K562 (cell line): Measurements from ENCODE around the gene PLXNA3. TPM values are rescaled to one million over a fixed set of nuclear protein-coding genes. Genes with fewer than 3 reads are reported as not detected.

Experiments used
- GTF2A2 ChIP-seq: IDR thresholded peaks from 2 replicates; pipeline ENCODE4 v1.6.1; 2016; ENCODE audit warnings: mild to moderate bottlenecking, missing genetic modification characterization, missing compliant biosample characterization
- LCOR ChIP-seq: sonication (generic); formaldehyde crosslinking; IDR thresholded peaks from 2 replicates; pipeline ENCODE4 v1.8.0; 2022; ENCODE audit warnings: mild to moderate bottlenecking, missing genetic modification reagents
- PHTF2 ChIP-seq: fragments of 250-450 bp; sonication (Bioruptor Pico); IDR thresholded peaks from 2 replicates; pipeline ENCODE4 v1.5.0; 2021; ENCODE audit warnings: mild to moderate bottlenecking
- SP2 ChIP-seq: IDR thresholded peaks from 2 replicates; pipeline ENCODE4 v1.6.1; 2011; ENCODE audit warnings: mild to moderate bottlenecking, low read depth, low read length, moderate library complexity; ENCODE audit not compliant: poor library complexity, severe bottlenecking; ENCODE audit errors: extremely low read depth
- STAG1 ChIP-seq: sonication (generic); formaldehyde crosslinking; IDR thresholded peaks from 2 replicates; pipeline ENCODE4 v1.5.0; 2020; ENCODE audit warnings: missing genetic modification reagents, borderline replicate concordance
- WHSC1 ChIP-seq: IDR thresholded peaks from one replicate; pipeline ENCODE4 v1.6.1; 2012; ENCODE audit warnings: low read length, control low read depth, inconsistent platforms
- ZNF561 ChIP-seq: fragments of 450-650 bp; formaldehyde crosslinking; conservative IDR thresholded peaks from 2 replicates; pipeline ENCODE4 v1.4.0; 2020; ENCODE audit warnings: mild to moderate bottlenecking, moderate library complexity
- polyA plus RNA-seq, 8 experiments: library from polyadenylated mRNA; depleted of rRNA in 4 of 8; stranded (reverse) in 5 of 8; unstranded in 3 of 8; fragments of >200 nt; fragmentation: Nextera tagmentation in 2 of 8; fragmentation: Illumina TruSeq in 1 of 8; extraction: Ambion mirVana in 2 of 8; extraction: Trizol in 1 of 8; gene quantifications; 2 replicates each; pipeline versions ENCODE4 v1.2.1 to v1.2.3, GENCODE V29; 2011 to 2014; ENCODE audit warnings: inconsistent platforms in 1 of 8, missing spikeins in 1 of 8
- total RNA-seq, 7 experiments: library from RNA; depleted of rRNA in 6 of 7; stranded (reverse); fragments of >200 nt in 6 of 7; fragmentation: Illumina TruSeq in 2 of 7; extraction: Trizol in 2 of 7; gene quantifications; 2 replicates each; pipeline versions ENCODE4 v1.2.1 to v1.2.3, GENCODE V29; 2011 to 2021; ENCODE audit warnings: low replicate concordance in 1 of 7
- TF ChIP-seq, protein P1 (sequence below), 2 experiments: fragments of 450-650 bp; formaldehyde crosslinking in 1 of 2; IDR thresholded peaks; 2 replicates each; pipeline versions ENCODE4 v1.4.0 to v1.6.1; 2014 to 2020; ENCODE audit warnings: mild to moderate bottlenecking in 2 of 2, borderline replicate concordance in 1 of 2, low read depth in 1 of 2
- TF ChIP-seq, protein P2 (sequence below): fragments of 450-650 bp; formaldehyde crosslinking; IDR thresholded peaks from 2 replicates; pipeline ENCODE4 v1.4.0; 2020; ENCODE audit warnings: mild to moderate bottlenecking
- TF ChIP-seq, protein P3 (sequence below): fragments of 450-650 bp; IDR thresholded peaks from 2 replicates; pipeline ENCODE4 v1.6.1; 2017; ENCODE audit warnings: antibody characterized with exemption
- TF ChIP-seq, protein P4 (sequence below): fragments of 450-650 bp; IDR thresholded peaks from 2 replicates; pipeline ENCODE4 v1.6.1; 2016; ENCODE audit warnings: borderline replicate concordance
- TF ChIP-seq, protein P5 (sequence below): IDR thresholded peaks from 2 replicates; pipeline ENCODE4 v1.6.1; 2016; ENCODE audit warnings: missing genetic modification characterization, missing compliant biosample characterization

The PLXNA3 gene
- total and polyA plus RNA-seq, 9 of the 15 experiments (the other 6 are each of a cell fraction or from before 2014, with no cell fraction given) = 0.32 to 47.8 (median 7.5) TPM

DNA sequence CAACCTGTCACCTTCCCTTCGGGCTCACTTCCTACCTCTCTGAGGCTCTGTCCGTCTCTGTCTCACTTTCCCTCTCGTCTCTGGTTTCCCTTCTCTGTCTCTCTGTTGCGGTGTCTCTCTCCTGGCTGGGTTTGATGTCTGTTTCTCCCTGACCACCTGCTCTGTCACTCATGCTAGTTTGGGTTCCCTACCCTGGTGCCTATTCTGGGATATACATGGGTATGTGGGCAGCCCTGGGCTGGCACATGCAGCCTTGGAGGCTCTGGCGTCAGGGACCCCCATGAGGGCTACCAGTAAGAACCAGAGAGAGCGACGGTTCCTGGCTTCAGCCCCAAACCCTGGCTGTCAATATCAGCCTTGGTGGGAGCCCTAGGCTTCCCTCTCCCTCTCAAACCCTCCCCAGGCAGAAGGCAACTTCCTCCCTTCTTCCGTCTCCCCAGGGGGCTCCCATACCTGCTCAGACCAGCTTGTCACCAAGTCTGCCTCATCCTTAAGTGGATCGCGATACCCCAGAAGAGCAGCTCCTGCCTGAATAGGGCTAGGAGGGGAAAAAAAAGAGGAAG, 49.3 kb upstream of the PLXNA3 start (continued):
- TF ChIP-seq, protein P1, sequence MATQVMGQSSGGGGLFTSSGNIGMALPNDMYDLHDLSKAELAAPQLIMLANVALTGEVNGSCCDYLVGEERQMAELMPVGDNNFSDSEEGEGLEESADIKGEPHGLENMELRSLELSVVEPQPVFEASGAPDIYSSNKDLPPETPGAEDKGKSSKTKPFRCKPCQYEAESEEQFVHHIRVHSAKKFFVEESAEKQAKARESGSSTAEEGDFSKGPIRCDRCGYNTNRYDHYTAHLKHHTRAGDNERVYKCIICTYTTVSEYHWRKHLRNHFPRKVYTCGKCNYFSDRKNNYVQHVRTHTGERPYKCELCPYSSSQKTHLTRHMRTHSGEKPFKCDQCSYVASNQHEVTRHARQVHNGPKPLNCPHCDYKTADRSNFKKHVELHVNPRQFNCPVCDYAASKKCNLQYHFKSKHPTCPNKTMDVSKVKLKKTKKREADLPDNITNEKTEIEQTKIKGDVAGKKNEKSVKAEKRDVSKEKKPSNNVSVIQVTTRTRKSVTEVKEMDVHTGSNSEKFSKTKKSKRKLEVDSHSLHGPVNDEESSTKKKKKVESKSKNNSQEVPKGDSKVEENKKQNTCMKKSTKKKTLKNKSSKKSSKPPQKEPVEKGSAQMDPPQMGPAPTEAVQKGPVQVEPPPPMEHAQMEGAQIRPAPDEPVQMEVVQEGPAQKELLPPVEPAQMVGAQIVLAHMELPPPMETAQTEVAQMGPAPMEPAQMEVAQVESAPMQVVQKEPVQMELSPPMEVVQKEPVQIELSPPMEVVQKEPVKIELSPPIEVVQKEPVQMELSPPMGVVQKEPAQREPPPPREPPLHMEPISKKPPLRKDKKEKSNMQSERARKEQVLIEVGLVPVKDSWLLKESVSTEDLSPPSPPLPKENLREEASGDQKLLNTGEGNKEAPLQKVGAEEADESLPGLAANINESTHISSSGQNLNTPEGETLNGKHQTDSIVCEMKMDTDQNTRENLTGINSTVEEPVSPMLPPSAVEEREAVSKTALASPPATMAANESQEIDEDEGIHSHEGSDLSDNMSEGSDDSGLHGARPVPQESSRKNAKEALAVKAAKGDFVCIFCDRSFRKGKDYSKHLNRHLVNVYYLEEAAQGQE (IDR thresholded peaks at IDR 0.05; ENCODE audit: borderline replicate concordance) = peak; percentile 60
- TF ChIP-seq, protein P1 (CRISPR knock-in tag; IDR thresholded peaks at IDR 0.05; ENCODE audit: low read depth) = no peak
- TF ChIP-seq, protein P2, sequence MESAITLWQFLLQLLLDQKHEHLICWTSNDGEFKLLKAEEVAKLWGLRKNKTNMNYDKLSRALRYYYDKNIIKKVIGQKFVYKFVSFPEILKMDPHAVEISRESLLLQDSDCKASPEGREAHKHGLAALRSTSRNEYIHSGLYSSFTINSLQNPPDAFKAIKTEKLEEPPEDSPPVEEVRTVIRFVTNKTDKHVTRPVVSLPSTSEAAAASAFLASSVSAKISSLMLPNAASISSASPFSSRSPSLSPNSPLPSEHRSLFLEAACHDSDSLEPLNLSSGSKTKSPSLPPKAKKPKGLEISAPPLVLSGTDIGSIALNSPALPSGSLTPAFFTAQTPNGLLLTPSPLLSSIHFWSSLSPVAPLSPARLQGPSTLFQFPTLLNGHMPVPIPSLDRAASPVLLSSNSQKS (CRISPR knock-in tag) = no peak
- TF ChIP-seq ZNF561 (no peak), LCOR (CRISPR knock-in tag) (peak; percentile 57; the same call in 1 of the 2 replicates), GTF2A2 (tag) (no peak), PHTF2 (CRISPR knock-in tag) (no peak), SP2 (no peak), STAG1 (CRISPR knock-in tag) (no peak), WHSC1 (no peak)
- TF ChIP-seq, protein P3, sequence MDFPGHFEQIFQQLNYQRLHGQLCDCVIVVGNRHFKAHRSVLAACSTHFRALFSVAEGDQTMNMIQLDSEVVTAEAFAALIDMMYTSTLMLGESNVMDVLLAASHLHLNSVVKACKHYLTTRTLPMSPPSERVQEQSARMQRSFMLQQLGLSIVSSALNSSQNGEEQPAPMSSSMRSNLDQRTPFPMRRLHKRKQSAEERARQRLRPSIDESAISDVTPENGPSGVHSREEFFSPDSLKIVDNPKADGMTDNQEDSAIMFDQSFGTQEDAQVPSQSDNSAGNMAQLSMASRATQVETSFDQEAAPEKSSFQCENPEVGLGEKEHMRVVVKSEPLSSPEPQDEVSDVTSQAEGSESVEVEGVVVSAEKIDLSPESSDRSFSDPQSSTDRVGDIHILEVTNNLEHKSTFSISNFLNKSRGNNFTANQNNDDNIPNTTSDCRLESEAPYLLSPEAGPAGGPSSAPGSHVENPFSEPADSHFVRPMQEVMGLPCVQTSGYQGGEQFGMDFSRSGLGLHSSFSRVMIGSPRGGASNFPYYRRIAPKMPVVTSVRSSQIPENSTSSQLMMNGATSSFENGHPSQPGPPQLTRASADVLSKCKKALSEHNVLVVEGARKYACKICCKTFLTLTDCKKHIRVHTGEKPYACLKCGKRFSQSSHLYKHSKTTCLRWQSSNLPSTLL = no peak
- TF ChIP-seq, protein P4, sequence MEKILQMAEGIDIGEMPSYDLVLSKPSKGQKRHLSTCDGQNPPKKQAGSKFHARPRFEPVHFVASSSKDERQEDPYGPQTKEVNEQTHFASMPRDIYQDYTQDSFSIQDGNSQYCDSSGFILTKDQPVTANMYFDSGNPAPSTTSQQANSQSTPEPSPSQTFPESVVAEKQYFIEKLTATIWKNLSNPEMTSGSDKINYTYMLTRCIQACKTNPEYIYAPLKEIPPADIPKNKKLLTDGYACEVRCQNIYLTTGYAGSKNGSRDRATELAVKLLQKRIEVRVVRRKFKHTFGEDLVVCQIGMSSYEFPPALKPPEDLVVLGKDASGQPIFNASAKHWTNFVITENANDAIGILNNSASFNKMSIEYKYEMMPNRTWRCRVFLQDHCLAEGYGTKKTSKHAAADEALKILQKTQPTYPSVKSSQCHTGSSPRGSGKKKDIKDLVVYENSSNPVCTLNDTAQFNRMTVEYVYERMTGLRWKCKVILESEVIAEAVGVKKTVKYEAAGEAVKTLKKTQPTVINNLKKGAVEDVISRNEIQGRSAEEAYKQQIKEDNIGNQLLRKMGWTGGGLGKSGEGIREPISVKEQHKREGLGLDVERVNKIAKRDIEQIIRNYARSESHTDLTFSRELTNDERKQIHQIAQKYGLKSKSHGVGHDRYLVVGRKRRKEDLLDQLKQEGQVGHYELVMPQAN = no peak
- TF ChIP-seq, protein P5, sequence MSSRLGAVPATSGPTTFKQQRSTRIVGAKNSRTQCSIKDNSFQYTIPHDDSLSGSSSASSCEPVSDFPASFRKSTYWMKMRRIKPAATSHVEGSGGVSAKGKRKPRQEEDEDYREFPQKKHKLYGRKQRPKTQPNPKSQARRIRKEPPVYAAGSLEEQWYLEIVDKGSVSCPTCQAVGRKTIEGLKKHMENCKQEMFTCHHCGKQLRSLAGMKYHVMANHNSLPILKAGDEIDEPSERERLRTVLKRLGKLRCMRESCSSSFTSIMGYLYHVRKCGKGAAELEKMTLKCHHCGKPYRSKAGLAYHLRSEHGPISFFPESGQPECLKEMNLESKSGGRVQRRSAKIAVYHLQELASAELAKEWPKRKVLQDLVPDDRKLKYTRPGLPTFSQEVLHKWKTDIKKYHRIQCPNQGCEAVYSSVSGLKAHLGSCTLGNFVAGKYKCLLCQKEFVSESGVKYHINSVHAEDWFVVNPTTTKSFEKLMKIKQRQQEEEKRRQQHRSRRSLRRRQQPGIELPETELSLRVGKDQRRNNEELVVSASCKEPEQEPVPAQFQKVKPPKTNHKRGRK (tag) = no peak
